C1 segment of cervical spinal cord (tissue), 14 donors: Measurements from ENCODE around the gene P3H2.
"Not testable (repeated sequence)": the region's sequence is repeated elsewhere in the genome, so short reads cannot be mapped to it uniquely, and the experiment has no call there.

ENCODE experiments used
- DNase-seq, 14 donors: peaks; one replicate each; lab custom pipeline; 2025; lab: John Stamatoyannopoulos, UW

P3H2 gene, protein sequence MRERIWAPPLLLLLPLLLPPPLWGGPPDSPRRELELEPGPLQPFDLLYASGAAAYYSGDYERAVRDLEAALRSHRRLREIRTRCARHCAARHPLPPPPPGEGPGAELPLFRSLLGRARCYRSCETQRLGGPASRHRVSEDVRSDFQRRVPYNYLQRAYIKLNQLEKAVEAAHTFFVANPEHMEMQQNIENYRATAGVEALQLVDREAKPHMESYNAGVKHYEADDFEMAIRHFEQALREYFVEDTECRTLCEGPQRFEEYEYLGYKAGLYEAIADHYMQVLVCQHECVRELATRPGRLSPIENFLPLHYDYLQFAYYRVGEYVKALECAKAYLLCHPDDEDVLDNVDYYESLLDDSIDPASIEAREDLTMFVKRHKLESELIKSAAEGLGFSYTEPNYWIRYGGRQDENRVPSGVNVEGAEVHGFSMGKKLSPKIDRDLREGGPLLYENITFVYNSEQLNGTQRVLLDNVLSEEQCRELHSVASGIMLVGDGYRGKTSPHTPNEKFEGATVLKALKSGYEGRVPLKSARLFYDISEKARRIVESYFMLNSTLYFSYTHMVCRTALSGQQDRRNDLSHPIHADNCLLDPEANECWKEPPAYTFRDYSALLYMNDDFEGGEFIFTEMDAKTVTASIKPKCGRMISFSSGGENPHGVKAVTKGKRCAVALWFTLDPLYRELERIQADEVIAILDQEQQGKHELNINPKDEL

DNA sequence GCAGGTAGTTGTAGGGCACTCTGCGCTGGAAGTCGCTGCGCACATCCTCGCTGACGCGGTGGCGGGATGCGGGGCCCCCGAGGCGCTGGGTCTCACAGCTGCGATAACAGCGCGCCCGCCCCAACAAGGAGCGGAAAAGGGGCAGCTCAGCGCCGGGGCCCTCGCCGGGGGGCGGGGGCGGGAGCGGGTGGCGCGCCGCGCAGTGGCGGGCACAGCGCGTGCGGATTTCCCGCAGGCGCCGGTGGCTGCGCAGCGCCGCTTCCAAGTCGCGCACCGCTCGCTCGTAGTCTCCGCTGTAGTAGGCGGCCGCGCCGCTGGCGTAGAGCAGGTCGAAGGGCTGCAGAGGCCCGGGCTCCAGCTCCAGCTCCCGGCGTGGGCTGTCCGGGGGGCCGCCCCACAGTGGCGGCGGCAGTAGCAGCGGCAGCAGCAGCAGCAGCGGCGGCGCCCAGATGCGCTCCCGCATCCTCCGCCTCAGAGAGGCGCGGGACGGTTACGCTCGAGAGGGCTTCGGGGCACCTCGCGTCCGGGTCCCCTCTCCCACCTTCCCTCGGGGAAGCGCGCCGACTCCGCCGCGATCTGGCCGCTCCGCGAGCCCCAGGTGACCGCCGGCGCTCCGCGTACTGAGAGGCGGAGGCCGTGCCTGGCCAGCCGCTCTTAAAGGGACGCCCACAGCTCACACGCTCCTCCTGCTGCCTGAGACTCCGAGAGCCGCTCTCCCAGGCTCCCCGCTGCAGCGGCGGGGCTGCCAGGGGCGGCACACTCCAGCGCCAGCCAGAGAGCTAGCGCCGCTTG lies at the start of gene P3H2:
Gene P3H2 (minus strand): TSS at position 629 of the 792 bp plus-strand sequence. CDS start 166 bp downstream, at position 463.
- DNase-seq: peak in 12 of 14 donors; percentile 19 to 86 (median 74)

DNA sequence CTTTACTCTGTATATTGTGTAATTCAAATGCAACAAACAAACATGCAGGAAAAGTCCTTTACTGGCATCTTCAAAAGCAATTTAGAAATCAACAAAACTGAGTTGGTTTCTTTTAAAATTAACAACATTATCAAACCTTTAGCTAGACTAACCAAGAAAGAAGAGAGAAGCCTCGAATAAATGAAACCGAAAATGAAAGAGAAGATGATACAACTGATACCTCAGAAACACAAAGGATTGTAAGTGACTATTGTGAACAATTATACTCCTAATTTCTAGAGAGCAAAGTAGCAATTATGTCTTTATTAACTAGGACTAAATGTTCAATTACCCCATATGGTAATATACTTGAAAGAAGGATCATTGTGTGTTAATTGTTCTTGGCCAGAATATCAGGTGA lies 49.2 kb upstream of the P3H2 start:
- no peak for DNase-seq

DNA sequence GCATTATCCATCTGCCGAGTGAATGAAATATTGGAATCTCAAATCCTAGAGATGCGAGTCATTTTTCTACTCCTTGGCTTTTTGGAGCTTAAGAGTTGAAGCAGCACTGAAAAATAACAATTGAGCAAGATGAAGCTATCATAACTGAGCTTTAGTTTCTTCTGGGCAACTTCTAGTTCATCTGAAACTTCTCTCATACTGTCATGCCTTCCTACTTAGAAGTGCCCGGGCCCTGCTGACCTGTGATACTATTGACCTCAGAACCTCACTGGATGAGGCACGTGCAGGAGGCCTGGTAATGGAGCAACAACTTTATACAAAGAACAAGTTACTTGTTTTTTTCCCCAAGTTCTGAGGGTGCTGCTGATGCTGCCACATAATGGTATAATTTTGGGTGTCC lies 48.5 kb upstream of the P3H2 start:
- DNase-seq: no peak

DNA sequence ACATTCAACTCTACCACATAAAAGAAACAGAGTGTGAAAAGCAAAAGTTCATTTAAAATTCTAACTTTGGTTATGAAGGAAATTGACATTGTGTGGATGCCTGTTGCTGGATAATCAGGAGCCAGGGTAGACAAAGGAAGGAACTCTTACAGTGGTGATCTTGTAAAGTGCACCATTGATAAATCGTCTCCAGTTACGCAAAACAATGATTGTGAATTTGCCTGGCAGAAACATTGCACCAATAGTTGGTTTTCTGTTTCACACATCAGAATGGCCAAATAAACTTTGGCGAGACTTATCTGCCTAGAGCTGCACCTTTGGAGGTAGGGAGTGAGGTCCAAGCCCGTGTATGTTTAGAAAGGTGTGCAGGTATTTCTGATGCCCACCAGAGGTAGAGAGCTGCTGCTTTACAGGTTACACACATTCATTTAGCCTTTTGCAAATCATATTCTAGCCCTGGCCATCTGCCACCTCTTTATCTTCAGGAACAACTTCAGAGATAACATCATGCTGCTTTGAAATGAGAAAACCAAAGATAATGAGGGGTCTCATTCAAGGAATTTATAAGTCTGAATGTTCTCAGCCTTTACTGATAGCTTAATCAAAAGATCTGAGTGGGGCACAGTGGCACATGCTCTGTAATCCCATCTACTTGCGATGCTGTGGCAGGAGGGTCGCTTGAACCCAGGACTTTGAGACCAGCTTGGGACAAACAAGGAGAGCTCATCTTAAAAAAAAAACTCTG lies 47.4 kb upstream of the P3H2 start:
- DNase-seq: no peak

DNA sequence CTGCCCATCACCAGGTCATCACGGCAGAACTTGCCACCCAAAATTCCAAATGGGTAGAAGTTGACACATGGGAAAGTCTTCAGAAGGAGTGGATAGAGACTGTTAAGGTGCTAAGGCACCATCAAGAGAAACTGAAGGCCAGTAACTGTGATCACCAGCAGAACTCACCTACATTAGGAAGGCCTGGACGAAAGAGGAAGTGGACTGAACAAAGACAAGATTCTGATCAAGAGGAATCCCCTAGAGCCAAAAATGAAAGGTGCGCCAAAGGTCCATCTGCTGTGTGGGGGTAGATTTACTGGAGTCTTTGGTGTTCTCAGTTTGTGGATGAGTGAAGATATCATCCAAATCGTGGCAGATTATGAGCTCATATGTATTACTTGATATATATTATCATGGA lies 46.3 kb upstream of the P3H2 start:
- no peak for DNase-seq

DNA sequence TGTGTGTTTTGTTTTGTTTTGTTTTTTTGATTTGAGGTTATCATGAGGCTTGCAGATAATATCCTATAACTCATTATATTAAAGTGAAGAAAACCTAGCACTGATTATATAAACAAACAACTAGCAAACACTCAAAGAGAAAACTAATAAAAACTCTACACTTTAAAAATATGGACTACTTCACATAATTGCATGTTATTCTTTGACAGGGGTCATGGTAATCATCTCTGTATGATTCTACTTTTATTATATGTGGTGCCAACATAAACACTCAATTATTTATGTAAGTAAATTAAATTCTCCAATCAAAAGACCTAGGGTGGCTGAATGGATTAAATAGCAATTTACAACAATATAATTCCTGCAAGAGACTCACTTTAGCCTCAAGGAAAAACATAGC lies 44.6 kb upstream of the P3H2 start:
- no peak for DNase-seq

- not testable (repeated sequence) for DNase-seq
These were observed 41.3 kb upstream of the P3H2 start for GRCh38 chr3:190162013-190162412.

DNA sequence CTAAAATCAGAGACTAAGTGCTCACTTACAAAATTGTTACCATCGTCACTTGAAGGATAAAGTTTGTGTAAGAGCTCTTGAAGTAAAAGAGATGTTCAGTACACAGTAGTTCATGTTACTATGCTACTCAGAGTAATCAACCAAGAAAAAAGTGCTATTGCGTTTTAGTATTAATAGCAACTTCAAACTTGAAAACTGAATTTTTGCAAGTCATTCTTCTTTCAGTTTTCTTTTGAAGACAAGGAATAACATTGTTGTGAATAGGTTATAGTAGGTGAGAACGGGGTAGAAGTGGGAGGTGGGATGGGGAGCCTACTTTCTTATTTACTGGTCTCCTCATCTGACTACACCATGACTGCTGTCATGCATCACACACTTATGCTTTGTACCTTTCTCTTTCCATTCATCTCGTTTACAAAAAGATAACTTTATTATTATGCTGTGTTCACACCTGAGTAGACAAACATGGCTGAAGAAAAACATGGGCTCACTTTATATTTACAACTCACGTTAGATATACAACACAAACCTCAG lies 39.3 kb upstream of the P3H2 start:
- DNase-seq: no peak

GRCh38 chr3:190158261-190158660 lies 37.6 kb upstream of the P3H2 start:
- no peak for DNase-seq

GRCh38 chr3:190155752-190156151 lies 35.1 kb upstream of the P3H2 start:
- no peak for DNase-seq

DNA sequence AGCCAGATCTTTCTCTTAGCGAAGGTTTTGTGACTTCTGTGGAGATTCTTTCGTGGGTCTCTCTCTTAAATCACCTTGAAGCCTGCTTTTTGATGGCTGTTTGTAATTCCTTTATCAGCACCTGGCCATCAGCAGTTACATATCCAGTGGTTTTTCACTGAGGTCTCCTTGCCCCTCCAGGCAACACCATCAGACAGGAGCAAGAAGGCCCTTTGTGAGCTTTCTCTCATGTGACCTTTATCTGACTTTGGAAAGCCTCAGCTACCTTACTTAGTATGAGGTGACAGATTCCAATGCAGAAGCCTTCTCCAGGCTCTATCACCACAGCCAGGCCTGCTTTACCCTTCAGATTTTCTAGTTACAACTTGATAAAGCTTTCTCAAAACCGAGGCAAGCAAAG lies 30.0 kb upstream of the P3H2 start:
- DNase-seq: no peak

GRCh38 chr3:190149830-190150619 lies 29.3 kb upstream of the P3H2 start:
- not testable (repeated sequence) for DNase-seq

GRCh38 chr3:190144793-190145192 lies 24.1 kb upstream of the P3H2 start:
- DNase-seq: not testable (repeated sequence)

GRCh38 chr3:190142041-190142440 lies 21.3 kb upstream of the P3H2 start:
- DNase-seq: no peak

DNA sequence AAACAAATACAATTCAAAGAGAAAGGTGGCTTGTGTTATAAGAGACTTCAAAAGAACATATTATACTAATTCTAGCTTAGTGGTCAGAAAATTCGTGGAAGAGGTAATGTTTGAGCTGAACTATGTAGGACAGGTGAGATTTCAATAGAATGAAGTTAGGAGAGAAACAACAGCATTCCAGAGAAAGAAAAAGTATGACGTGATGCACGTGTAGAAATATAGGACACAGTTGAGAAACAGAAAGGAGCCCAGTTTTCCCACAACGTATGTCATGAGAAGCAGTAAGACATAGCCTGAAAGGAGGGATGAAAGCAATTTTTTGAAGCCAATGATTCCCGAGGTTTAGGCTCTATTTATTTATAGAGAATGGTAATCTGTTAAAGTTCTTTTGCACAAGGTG lies 18.7 kb upstream of the P3H2 start:
- no peak for DNase-seq

DNA sequence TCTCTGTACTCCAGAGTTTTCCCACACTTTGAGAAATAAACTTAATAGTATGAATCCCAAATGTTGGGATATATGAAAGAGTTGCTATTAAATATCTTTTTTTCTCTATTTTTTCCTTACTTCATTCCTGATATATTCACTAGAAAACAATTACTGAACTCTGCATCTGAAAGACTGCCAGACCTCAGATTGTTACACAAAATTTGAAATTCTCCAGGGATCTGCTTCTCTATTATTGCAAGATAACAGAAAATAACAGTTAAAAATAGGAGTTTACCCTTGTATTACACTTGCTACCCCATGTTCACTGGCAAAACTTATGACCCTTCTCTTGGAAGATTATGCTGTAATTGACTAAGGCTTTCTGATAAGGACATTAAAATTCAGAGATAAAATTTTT lies 11.7 kb upstream of the P3H2 start:
- no peak for DNase-seq

DNA sequence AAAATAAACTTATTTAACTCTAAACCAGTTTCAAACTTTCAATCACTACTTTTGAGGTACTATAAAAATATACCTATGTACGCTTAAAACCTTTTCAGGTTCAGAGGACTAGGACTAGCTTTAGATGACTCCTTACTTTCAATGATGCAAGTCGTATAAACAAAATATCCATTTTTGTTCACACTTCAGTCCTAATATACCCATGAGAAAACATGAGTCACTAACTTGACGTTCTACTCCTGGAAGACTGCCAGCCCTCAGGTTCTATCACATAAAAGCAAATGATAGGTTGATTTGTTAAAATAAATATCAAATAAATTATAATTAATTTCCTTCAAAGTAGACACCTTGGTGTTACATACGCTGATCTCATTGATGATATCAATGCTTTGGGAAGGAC lies 10.6 kb upstream of the P3H2 start:
- no peak for DNase-seq

GRCh38 chr3:190130696-190131095 lies 10.0 kb upstream of the P3H2 start:
- DNase-seq: no peak

DNA sequence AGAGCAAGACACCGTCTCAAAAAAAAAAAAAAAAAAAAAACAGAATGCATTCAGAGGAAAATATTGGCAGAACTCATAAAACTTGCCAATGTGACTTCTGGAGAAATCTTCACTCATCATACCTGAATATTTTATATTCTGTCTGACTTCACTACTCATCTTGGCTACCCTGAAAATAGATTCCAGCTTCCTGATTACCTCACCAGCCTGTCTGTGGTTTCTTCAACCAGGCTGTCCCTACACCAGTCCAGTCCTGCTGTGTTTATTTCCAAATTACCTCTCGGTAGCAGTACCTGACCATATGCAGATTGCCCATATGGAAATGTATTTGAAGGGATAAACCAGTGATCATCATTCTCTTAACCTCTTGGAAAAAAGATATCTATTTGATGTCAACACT lies 9.3 kb upstream of the P3H2 start:
- no peak for DNase-seq

- DNase-seq: no peak
These were observed 7.1 kb upstream of the P3H2 start for GRCh38 chr3:190127797-190128196.
